Ishikawa (cell line): ENCODE results near the gene CLCF1.

Source experiments
- CEBPB ChIP-seq: IDR thresholded peaks from 2 replicates; pipeline ENCODE4 v1.6.1; 2012
- CREB1 ChIP-seq: IDR thresholded peaks from 2 replicates; pipeline ENCODE4 v1.6.1; 2012; ENCODE audit warnings: low read depth
- EGR1 ChIP-seq: IDR thresholded peaks from 2 replicates; pipeline ENCODE4 v1.6.1; 2012
- EP300 ChIP-seq: IDR thresholded peaks from 2 replicates; pipeline ENCODE4 v1.6.1; 2012; ENCODE audit warnings: borderline replicate concordance
- FOXM1 ChIP-seq: IDR thresholded peaks from 2 replicates; pipeline ENCODE4 v1.6.1; 2012; ENCODE audit warnings: low read depth, borderline replicate concordance
- MAX ChIP-seq: IDR thresholded peaks from 2 replicates; pipeline ENCODE4 v1.6.1; 2012
- NFIC ChIP-seq: IDR thresholded peaks from 2 replicates; pipeline ENCODE4 v1.6.1; 2012
- RAD21 ChIP-seq: IDR thresholded peaks from 2 replicates; pipeline ENCODE4 v1.6.1; 2012; ENCODE audit warnings: low read depth
- REST ChIP-seq: IDR thresholded peaks from 2 replicates; pipeline ENCODE4 v1.6.1; 2012; ENCODE audit warnings: low read depth, mild to moderate bottlenecking
- TAF1 ChIP-seq: IDR thresholded peaks from 2 replicates; pipeline ENCODE4 v1.6.1; 2012; ENCODE audit warnings: low read depth, mild to moderate bottlenecking
- TCF12 ChIP-seq: IDR thresholded peaks from 2 replicates; pipeline ENCODE4 v1.6.1; 2012; ENCODE audit warnings: low read depth
- TEAD4 ChIP-seq: IDR thresholded peaks from 2 replicates; pipeline ENCODE4 v1.6.1; 2012
- USF1 ChIP-seq: IDR thresholded peaks from 2 replicates; pipeline ENCODE4 v1.6.1; 2012
- YY1 ChIP-seq: IDR thresholded peaks from 2 replicates; pipeline ENCODE4 v1.6.1; 2012; ENCODE audit warnings: low read depth
- ZBTB7A ChIP-seq: IDR thresholded peaks from 2 replicates; pipeline ENCODE4 v1.6.1; 2012; ENCODE audit warnings: low read depth

The CLCF1 gene

GRCh38 chr11:67413266-67413849 is 40.0 kb upstream of the CLCF1 start:
- TF ChIP-seq TAF1 (no peak), CEBPB (no peak), EGR1 (no peak), ZBTB7A (no peak), REST (no peak)

GRCh38 chr11:67412495-67413179 is 39.2 kb upstream of the CLCF1 start:
- no peak for TF ChIP-seq TAF1
- no peak for TF ChIP-seq CEBPB
- no peak for TF ChIP-seq NFIC
- TF ChIP-seq FOXM1 = no peak
- TF ChIP-seq MAX = no peak
- no peak for TF ChIP-seq RAD21
- no peak for TF ChIP-seq USF1

- no peak for TF ChIP-seq MAX
- TF ChIP-seq YY1 = no peak
- no peak for TF ChIP-seq NFIC
- TF ChIP-seq TCF12 = no peak
- no peak for TF ChIP-seq EP300
- TF ChIP-seq CEBPB = no peak
- no peak for TF ChIP-seq CREB1
- no peak for TF ChIP-seq EGR1
- no peak for TF ChIP-seq TEAD4
Observed at GRCh38 chr11:67411785-67412152, 38.4 kb upstream of the CLCF1 start.

- TF ChIP-seq CEBPB (no peak), USF1 (no peak)
Observed at GRCh38 chr11:67410984-67411784, 37.8 kb upstream of the CLCF1 start.

GRCh38 chr11:67410369-67410831 is 37.0 kb upstream of the CLCF1 start:
- TF ChIP-seq CEBPB = no peak
- no peak for TF ChIP-seq RAD21
- no peak for TF ChIP-seq FOXM1
- TF ChIP-seq TCF12 = no peak
- TF ChIP-seq ZBTB7A = no peak

- TF ChIP-seq CEBPB (no peak), FOXM1 (no peak), YY1 (no peak), RAD21 (no peak), CREB1 (no peak), NFIC (no peak)
Observed at GRCh38 chr11:67409781-67410368, 36.5 kb upstream of the CLCF1 start.

- no peak for TF ChIP-seq RAD21
- no peak for TF ChIP-seq USF1
- TF ChIP-seq FOXM1 = no peak
- no peak for TF ChIP-seq NFIC
- no peak for TF ChIP-seq YY1
- no peak for TF ChIP-seq MAX
- TF ChIP-seq ZBTB7A = no peak
- no peak for TF ChIP-seq EGR1
- TF ChIP-seq TCF12 = no peak
Observed at GRCh38 chr11:67409261-67409666, 35.9 kb upstream of the CLCF1 start.
